WTC11 (cell line): ENCODE measurements around the gene ARID2.

Experiments
- ATF3 ChIP-seq: sonication (generic); formaldehyde crosslinking; conservative IDR thresholded peaks from 2 replicates; pipeline ENCODE4 v1.8.1; 2022; ENCODE audit warnings: mild to moderate bottlenecking, missing genetic modification reagents
- CREB1 ChIP-seq: sonication (generic); formaldehyde crosslinking; IDR thresholded peaks from 2 replicates; pipeline ENCODE4 v1.8.0; 2023; ENCODE audit warnings: mild to moderate bottlenecking, missing genetic modification reagents
- CTCF ChIP-seq: fragments of 200-600 bp; IDR thresholded peaks from 2 replicates; pipeline ENCODE4 v1.8.0; 2022; ENCODE audit warnings: antibody characterized with exemption
- E2F4 ChIP-seq: sonication (generic); formaldehyde crosslinking; IDR thresholded peaks from 2 replicates; pipeline ENCODE4 v1.8.1; 2022; ENCODE audit warnings: low read depth, mild to moderate bottlenecking, moderate library complexity, missing genetic modification reagents, borderline replicate concordance
- FOXP1 ChIP-seq: sonication (generic); formaldehyde crosslinking; IDR thresholded peaks from 2 replicates; pipeline ENCODE4 v1.8.0; 2022; ENCODE audit warnings: missing genetic modification reagents, mild to moderate bottlenecking, moderate library complexity, borderline replicate concordance
- NFYB ChIP-seq: sonication (generic); formaldehyde crosslinking; conservative IDR thresholded peaks from 2 replicates; pipeline ENCODE4 v1.8.0; 2022; ENCODE audit warnings: low read depth, missing genetic modification reagents
- NR1H2 ChIP-seq: sonication (generic); formaldehyde crosslinking; IDR thresholded peaks from 2 replicates; pipeline ENCODE4 v1.9.0; 2021; ENCODE audit warnings: mild to moderate bottlenecking, moderate library complexity, missing genetic modification reagents
- RELA ChIP-seq: sonication (generic); formaldehyde crosslinking; IDR thresholded peaks from 2 replicates; pipeline ENCODE4 v1.8.1; 2022; ENCODE audit warnings: missing genetic modification reagents, mild to moderate bottlenecking, borderline replicate concordance
- SP1 ChIP-seq: sonication (generic); formaldehyde crosslinking; conservative IDR thresholded peaks from 2 replicates; pipeline ENCODE4 v1.8.1; 2022; ENCODE audit warnings: missing genetic modification reagents
- USF2 ChIP-seq: sonication (generic); formaldehyde crosslinking; IDR thresholded peaks from 2 replicates; pipeline ENCODE4 v1.8.1; 2023; ENCODE audit warnings: mild to moderate bottlenecking, missing genetic modification reagents, moderate library complexity
- ZNF263 ChIP-seq: sonication (generic); formaldehyde crosslinking; IDR thresholded peaks from 2 replicates; pipeline ENCODE4 v1.8.1; 2022; ENCODE audit warnings: low read depth, mild to moderate bottlenecking, moderate library complexity, missing genetic modification reagents
- ZNF532 ChIP-seq: fragments of 250-450 bp; sonication (Bioruptor Pico); IDR thresholded peaks from 2 replicates; pipeline ENCODE4 v1.9.0; 2021; ENCODE audit warnings: mild to moderate bottlenecking, borderline replicate concordance
- ZNF671 ChIP-seq: fragments of 250-450 bp; sonication (Bioruptor Pico); IDR thresholded peaks from 2 replicates; pipeline ENCODE4 v1.8.0; 2021; ENCODE audit warnings: mild to moderate bottlenecking
- ZSCAN18 ChIP-seq: fragments of 250-450 bp; sonication (Bioruptor Pico); IDR thresholded peaks from 2 replicates; pipeline ENCODE4 v2.1.2; 2022; ENCODE audit warnings: mild to moderate bottlenecking, moderate library complexity

- no peak for TF ChIP-seq USF2
- TF ChIP-seq CTCF, result no peak
- no peak for TF ChIP-seq SP1 (CRISPR knock-in tag)
- no peak for TF ChIP-seq CREB1 (CRISPR knock-in tag)
- TF ChIP-seq ZNF671 (CRISPR knock-in tag), result no peak
- TF ChIP-seq RELA (CRISPR knock-in tag), result no peak
- TF ChIP-seq E2F4, result no peak
- no peak for TF ChIP-seq ZNF532 (CRISPR knock-in tag)
- TF ChIP-seq ZSCAN18, result no peak
- TF ChIP-seq ATF3 (CRISPR knock-in tag), result no peak
- no peak for TF ChIP-seq NFYB (CRISPR knock-in tag)
- TF ChIP-seq NR1H2 (CRISPR knock-in tag), result no peak
- no peak for TF ChIP-seq ZNF263 (CRISPR knock-in tag)
- TF ChIP-seq FOXP1 (CRISPR knock-in tag), result no peak
Measured at GRCh38 chr12:45880533-45880932, 151.0 kb downstream of the ARID2 start.
